Upper lobe of left lung (tissue), 6 donors: ENCODE measurements around the gene ANGPTL3. TPM values are rescaled to one million over a fixed set of nuclear protein-coding genes. Genes with fewer than 3 reads are reported as not detected.

Experiments
- ATAC-seq, 2 donors: fragments of 200-7000 bp; cut with Tn5 transposase; one replicate each; pipeline ENCODE4 v1.9.1; 2022; ENCODE audit warnings: mild to moderate bottlenecking in 2 of 2, moderate library complexity in 2 of 2; ENCODE audit not compliant: low FRiP score in 2 of 2
- DNase-seq, 2 donors: peaks; one replicate each; pipeline ENCODE4 v3.0.0-alpha.2; 2019 to 2020
- H3K27ac ChIP-seq, 4 donors: fragments of 200-600 bp; sonication (generic); one replicate each; pipeline ENCODE4 v1.5.1; 2016 to 2019
- H3K27me3 ChIP-seq, 4 donors: fragments of 200-600 bp; sonication (generic); one replicate each; pipeline ENCODE4 v1.5.1; 2017 to 2019
- H3K36me3 ChIP-seq, 4 donors: fragments of 200-600 bp; sonication (generic); one replicate each; pipeline ENCODE4 v1.5.1; 2016 to 2019
- H3K4me1 ChIP-seq, 4 donors: fragments of 200-600 bp; sonication (generic); one replicate each; pipeline ENCODE4 v1.5.1; 2018 to 2019
- H3K4me3 ChIP-seq, 4 donors: fragments of 200-600 bp; sonication (generic); one replicate each; pipeline ENCODE4 v1.5.1; 2017 to 2019; ENCODE audit warnings: mild to moderate bottlenecking in 2 of 4, moderate library complexity in 1 of 4
- H3K9me3 ChIP-seq, 4 donors: fragments of 200-600 bp; sonication (generic); one replicate each; pipeline ENCODE4 v1.5.1; 2018 to 2019
- EP300 ChIP-seq, 4 donors: sonication (generic); formaldehyde crosslinking; IDR thresholded peaks; one replicate each; pipeline ENCODE4 v1.5.1; 2017; ENCODE audit warnings: antibody characterized with exemption in 4 of 4, control low read depth in 2 of 4
- POLR2A ChIP-seq, 4 donors: fragments of 450-650 bp; IDR thresholded peaks; one replicate each; pipeline ENCODE4 v1.5.1; 2016 to 2017; ENCODE audit warnings: antibody characterized with exemption in 4 of 4, mild to moderate bottlenecking in 2 of 4
- POLR2AphosphoS5 ChIP-seq, 2 donors: sonication (generic); formaldehyde crosslinking; IDR thresholded peaks; one replicate each; pipeline ENCODE4 v1.5.1; 2017; ENCODE audit warnings: antibody characterized with exemption in 2 of 2
- WGBS, 2 donors: methylation state at CpG; one replicate each; pipeline ENCODE4 v1.1.5; 2017 to 2018; 5-methylcytosine and 5-hydroxymethylcytosine counted together
- total RNA-seq, 6 donors: library from RNA; depleted of rRNA in 4 of 6; stranded (reverse); fragments of >200 nt in 4 of 6; gene quantifications; one replicate each; pipeline versions ENCODE4 v1.1.0 to v1.2.1, GENCODE V29; 2016 to 2021
- TF ChIP-seq, protein P1 (sequence below), 6 experiments: fragments of 450-650 bp in 4 of 6; fragments of 200-600 bp in 2 of 6; sonication (generic) in 2 of 6; IDR thresholded peaks; one replicate each; pipeline ENCODE4 v1.5.1; 2016 to 2019; ENCODE audit warnings: antibody characterized with exemption in 6 of 6
- donor health status: DM: no; HTN: no; CAD: no; lungs with moderate emphysema.
- donor health status: DM: no; HTN: yes; CAD: no; lungs with severe emphysema.

The ANGPTL3 gene
- total RNA-seq, 6 donors from 2014 or later: not detected

DNA sequence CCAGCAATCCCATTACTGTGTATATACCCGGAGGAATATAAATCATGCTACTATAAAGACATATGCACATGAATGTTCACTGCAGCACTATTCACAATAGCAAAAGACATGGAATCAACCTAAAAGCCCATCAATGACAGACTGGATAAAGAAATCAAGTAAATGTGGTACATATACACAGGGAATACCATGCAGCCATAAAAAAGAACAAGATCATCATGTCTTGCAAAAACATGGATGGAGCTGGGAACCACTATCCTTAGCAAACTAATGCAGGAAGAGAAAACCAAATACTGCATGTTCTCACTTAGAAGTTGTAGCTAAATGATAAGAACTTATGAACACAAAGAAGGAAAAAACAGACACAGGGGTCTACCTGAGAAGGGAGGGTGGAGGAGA lies 6.4 kb upstream of the ANGPTL3 start:
- H3K4me1 ChIP-seq: no peaks in the 10 kb centered on the region
- no peak for DNase-seq
- WGBS, 2 donors: 65 to 67% methylated on average over 1 of the region's 1 CpG
- H3K36me3 ChIP-seq: no peaks in the 10 kb centered on the region
- H3K27ac ChIP-seq: no peak overlapping the region
- no peak for ATAC-seq
- H3K4me3 ChIP-seq: no peak overlapping the region
- no peaks in the 10 kb centered on the region for H3K27me3 ChIP-seq
- no peaks in the 10 kb centered on the region for H3K9me3 ChIP-seq
- no peak for TF ChIP-seq POLR2A (IDR thresholded peaks at IDR 0.05)
- TF ChIP-seq EP300 (IDR thresholded peaks at IDR 0.05): no peak
- TF ChIP-seq, protein P1, sequence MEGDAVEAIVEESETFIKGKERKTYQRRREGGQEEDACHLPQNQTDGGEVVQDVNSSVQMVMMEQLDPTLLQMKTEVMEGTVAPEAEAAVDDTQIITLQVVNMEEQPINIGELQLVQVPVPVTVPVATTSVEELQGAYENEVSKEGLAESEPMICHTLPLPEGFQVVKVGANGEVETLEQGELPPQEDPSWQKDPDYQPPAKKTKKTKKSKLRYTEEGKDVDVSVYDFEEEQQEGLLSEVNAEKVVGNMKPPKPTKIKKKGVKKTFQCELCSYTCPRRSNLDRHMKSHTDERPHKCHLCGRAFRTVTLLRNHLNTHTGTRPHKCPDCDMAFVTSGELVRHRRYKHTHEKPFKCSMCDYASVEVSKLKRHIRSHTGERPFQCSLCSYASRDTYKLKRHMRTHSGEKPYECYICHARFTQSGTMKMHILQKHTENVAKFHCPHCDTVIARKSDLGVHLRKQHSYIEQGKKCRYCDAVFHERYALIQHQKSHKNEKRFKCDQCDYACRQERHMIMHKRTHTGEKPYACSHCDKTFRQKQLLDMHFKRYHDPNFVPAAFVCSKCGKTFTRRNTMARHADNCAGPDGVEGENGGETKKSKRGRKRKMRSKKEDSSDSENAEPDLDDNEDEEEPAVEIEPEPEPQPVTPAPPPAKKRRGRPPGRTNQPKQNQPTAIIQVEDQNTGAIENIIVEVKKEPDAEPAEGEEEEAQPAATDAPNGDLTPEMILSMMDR (IDR thresholded peaks at IDR 0.05): no peak

DNA sequence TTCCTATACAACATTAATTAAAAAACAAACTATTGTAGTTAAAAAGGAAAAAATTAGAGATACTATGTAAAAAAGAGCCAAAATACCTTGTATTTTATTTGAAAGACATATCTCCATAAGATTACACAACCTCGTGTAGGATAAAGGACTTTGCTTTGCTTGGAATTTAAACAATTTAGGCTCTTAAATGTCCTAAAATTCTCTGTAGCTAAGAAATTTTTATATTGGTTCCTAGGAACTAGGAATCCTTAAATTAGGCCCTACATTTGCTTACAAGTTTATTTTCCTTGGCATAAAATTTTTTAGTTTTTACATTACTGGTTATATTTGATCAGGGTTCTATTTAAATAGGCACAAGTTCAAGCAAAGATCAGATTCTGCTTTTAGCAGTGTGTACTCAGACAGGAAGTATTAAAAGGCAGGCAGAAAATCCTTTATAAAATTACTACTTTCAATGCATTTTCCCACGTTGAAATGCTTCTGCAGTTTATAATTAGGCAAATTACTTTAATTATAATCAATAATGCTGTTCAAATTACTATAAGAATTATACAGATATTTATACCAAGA lies 3.4 kb upstream of the ANGPTL3 start:
- no peaks in the 10 kb centered on the region for H3K27me3 ChIP-seq
- no peaks in the 10 kb centered on the region for H3K36me3 ChIP-seq
- TF ChIP-seq POLR2A (IDR thresholded peaks at IDR 0.05) (no peak), EP300 (IDR thresholded peaks at IDR 0.05) (no peak), POLR2AphosphoS5 (IDR thresholded peaks at IDR 0.05) (no peak)
- TF ChIP-seq, protein P1 (IDR thresholded peaks at IDR 0.05): no peak
- DNase-seq: no peak
- H3K9me3 ChIP-seq: no peaks in the 10 kb centered on the region
- no peaks in the 10 kb centered on the region for H3K4me1 ChIP-seq
- no peak for ATAC-seq
- WGBS, 2 donors: 58 to 60% methylated on average over 2 of the region's 2 CpGs
- no peak overlapping the region for H3K27ac ChIP-seq
- H3K4me3 ChIP-seq: no peak overlapping the region

DNA sequence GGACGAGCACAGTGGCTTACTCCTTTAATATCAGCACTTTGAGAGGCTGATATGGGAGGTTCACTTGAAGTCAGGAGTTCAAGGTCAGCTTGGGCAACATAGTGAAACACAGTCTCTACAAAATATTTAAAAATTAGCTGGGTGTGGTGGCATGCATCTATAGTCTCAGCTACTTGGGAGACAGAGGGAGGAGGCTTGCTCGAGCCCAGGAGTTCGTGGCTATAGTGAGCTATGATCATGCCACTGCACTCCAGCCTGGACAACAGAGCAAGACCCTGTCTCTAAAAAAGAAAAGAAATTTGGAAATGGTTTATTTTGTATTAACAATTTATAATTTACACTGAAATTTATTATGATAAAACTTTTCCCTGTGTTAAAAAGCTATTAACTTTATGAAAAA lies 1.7 kb upstream of the ANGPTL3 start:
- TF ChIP-seq, protein P1 (IDR thresholded peaks at IDR 0.05): no peak
- TF ChIP-seq POLR2A (IDR thresholded peaks at IDR 0.05): no peak
- no peak for TF ChIP-seq POLR2AphosphoS5 (IDR thresholded peaks at IDR 0.05)
- TF ChIP-seq EP300 (IDR thresholded peaks at IDR 0.05): no peak
- Histone ChIP-seq H3K36me3 (no peaks in the 10 kb centered on the region), H3K27ac (no peak overlapping the region), H3K27me3 (no peaks in the 10 kb centered on the region), H3K9me3 (no peaks in the 10 kb centered on the region), H3K4me1 (no peaks in the 10 kb centered on the region), H3K4me3 (no peak overlapping the region)
- 84 to 92% methylated on average over 3 of the region's 3 CpGs for WGBS, 2 donors
- DNase-seq (no peak), ATAC-seq (no peak)

DNA sequence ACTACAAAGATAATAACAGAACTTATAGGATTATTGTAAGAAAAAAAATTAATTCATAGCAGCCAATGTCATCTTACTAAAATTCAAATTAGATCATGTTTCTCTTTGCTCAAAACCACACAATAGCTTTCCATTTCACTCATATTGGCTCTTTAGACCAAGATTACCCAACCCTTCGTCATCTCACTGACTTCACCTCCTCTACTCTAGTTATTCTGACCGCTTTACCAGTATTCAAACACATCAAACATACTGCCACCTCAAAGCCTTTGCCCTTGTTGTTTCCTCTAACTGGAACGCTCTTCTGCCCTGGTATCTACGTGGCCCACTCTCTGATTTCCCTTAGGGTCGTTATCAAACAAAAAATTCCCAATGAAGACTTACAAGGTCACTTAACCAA lies 1.7 kb downstream of the ANGPTL3 start:
- Histone ChIP-seq H3K36me3 (no peaks in the 10 kb centered on the region), H3K27me3 (no peaks in the 10 kb centered on the region), H3K4me3 (no peak overlapping the region), H3K27ac (no peak overlapping the region), H3K4me1 (no peaks in the 10 kb centered on the region), H3K9me3 (no peaks in the 10 kb centered on the region)
- TF ChIP-seq, protein P1 (IDR thresholded peaks at IDR 0.05): no peak
- TF ChIP-seq POLR2AphosphoS5 (IDR thresholded peaks at IDR 0.05): no peak
- TF ChIP-seq EP300 (IDR thresholded peaks at IDR 0.05): no peak
- no peak for TF ChIP-seq POLR2A (IDR thresholded peaks at IDR 0.05)
- WGBS, 2 donors: 83 to 84% methylated on average over 5 of the region's 5 CpGs
- DNase-seq (no peak), ATAC-seq (no peak)

DNA sequence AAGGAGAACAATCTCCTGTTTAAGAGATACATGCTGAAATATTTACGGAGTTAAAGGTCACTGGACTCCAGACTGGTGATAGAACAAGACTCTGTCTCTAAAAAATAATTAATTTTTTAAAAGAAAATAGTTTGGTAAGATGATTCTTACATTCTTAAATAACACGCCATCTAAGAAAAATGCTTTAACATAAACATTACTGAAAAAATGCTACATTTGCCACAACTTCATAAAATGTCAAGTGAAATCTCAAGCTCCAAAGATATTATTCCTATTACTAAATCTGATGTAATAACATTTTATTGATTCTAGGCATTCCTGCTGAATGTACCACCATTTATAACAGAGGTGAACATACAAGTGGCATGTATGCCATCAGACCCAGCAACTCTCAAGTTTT lies 4.1 kb downstream of the ANGPTL3 start:
- DNase-seq: no peak
- H3K9me3 ChIP-seq: no peaks in the 10 kb centered on the region
- no peaks in the 10 kb centered on the region for H3K27me3 ChIP-seq
- TF ChIP-seq EP300 (IDR thresholded peaks at IDR 0.05) (no peak), POLR2A (IDR thresholded peaks at IDR 0.05) (no peak), POLR2AphosphoS5 (IDR thresholded peaks at IDR 0.05) (no peak)
- TF ChIP-seq, protein P1 (IDR thresholded peaks at IDR 0.05): no peak
- no peak overlapping the region for H3K27ac ChIP-seq
- no peaks in the 10 kb centered on the region for H3K4me1 ChIP-seq
- WGBS, 2 donors: 93 to 96% methylated on average over 2 of the region's 2 CpGs
- H3K4me3 ChIP-seq: no peak overlapping the region
- ATAC-seq: no peak
- H3K36me3 ChIP-seq: no peaks in the 10 kb centered on the region
